ENCODE results near the gene CERS2. TPM values are rescaled to one million over a fixed set of nuclear protein-coding genes. Genes with fewer than 3 reads are reported as not detected.
A peak's percentile ranks its signal among the peaks of the same experiment; 100 is the strongest.

The CERS2 gene
- total RNA-seq, 2 donors from 2014 or later = 170 to 211 TPM

GRCh38 chr1:150970808-150971582, 3.6 kb downstream of the CERS2 start:
- Mint-ChIP-seq H3K36me3 (peaks cover 15% of the 10 kb centered on the region), H3K4me3 (peak overlapping the region; percentile 56), H3K27ac (peak overlapping the region; percentile 74 to 93), H3K27me3 (no peaks in the 10 kb centered on the region), H3K4me1 (ENCODE audit: low read depth in 2 of 2) (peaks cover 43 to 48% of the 10 kb centered on the region in 2 donors), H3K9me3 (no peaks in the 10 kb centered on the region)
- ATAC-seq (no peak), DNase-seq (ENCODE audit: low spot score) (no peak)

- Mint-ChIP-seq H3K4me3 (no peak overlapping the region), H3K36me3 (peaks cover 15% of the 10 kb centered on the region), H3K4me1 (ENCODE audit: low read depth in 2 of 2) (peaks cover 41 to 46% of the 10 kb centered on the region in 2 donors), H3K27ac (peak overlapping the region; percentile 74 to 93), H3K9me3 (no peaks in the 10 kb centered on the region), H3K27me3 (no peaks in the 10 kb centered on the region)
- DNase-seq (ENCODE audit: low spot score) = no peak
- no peak for ATAC-seq
These were observed 5.0 kb downstream of the CERS2 start for GRCh38 chr1:150969626-150970025.

GRCh38 chr1:150968491-150968890, 6.1 kb downstream of the CERS2 start:
- no peak overlapping the region for H3K4me3 Mint-ChIP-seq
- H3K27me3 Mint-ChIP-seq = no peaks in the 10 kb centered on the region
- peaks cover 15% of the 10 kb centered on the region for H3K36me3 Mint-ChIP-seq
- DNase-seq (ENCODE audit: low spot score) (no peak), ATAC-seq (no peak)
- H3K27ac Mint-ChIP-seq = no peak overlapping the region
- H3K4me1 Mint-ChIP-seq (ENCODE audit: low read depth in 2 of 2) = peaks cover 41 to 46% of the 10 kb centered on the region in 2 donors
- no peaks in the 10 kb centered on the region for H3K9me3 Mint-ChIP-seq

- H3K9me3 Mint-ChIP-seq = no peaks in the 10 kb centered on the region
- H3K36me3 Mint-ChIP-seq = peaks cover 15% of the 10 kb centered on the region
- peaks cover 36 to 41% of the 10 kb centered on the region in 2 donors for H3K4me1 Mint-ChIP-seq (ENCODE audit: low read depth in 2 of 2)
- ATAC-seq (no peak), DNase-seq (ENCODE audit: low spot score) (no peak)
- H3K27ac Mint-ChIP-seq = no peak overlapping the region
- no peaks in the 10 kb centered on the region for H3K27me3 Mint-ChIP-seq
- no peak overlapping the region for H3K4me3 Mint-ChIP-seq
These were observed 6.7 kb downstream of the CERS2 start for GRCh38 chr1:150967936-150968335.

- ATAC-seq (no peak), DNase-seq (ENCODE audit: low spot score) (no peak)
- Mint-ChIP-seq H3K4me1 (ENCODE audit: low read depth in 2 of 2) (peaks cover 19 to 27% of the 10 kb centered on the region in 2 donors), H3K4me3 (no peak overlapping the region), H3K36me3 (peaks cover 15% of the 10 kb centered on the region), H3K9me3 (no peaks in the 10 kb centered on the region), H3K27ac (peak overlapping the region in 1 of 2 donors; percentile 29), H3K27me3 (no peaks in the 10 kb centered on the region)
These were observed 8.6 kb downstream of the CERS2 start for GRCh38 chr1:150966011-150966410.

GRCh38 chr1:150965605-150966004, 9.0 kb downstream of the CERS2 start:
- DNase-seq (ENCODE audit: low spot score) = no peak
- Mint-ChIP-seq H3K4me1 (ENCODE audit: low read depth in 2 of 2) (peaks cover 15 to 23% of the 10 kb centered on the region in 2 donors), H3K4me3 (no peak overlapping the region), H3K27me3 (no peaks in the 10 kb centered on the region), H3K27ac (no peak overlapping the region), H3K9me3 (no peaks in the 10 kb centered on the region), H3K36me3 (peaks cover 15% of the 10 kb centered on the region)
- ATAC-seq = no peak

GRCh38 chr1:150964164-150964489, 10.5 kb downstream of the CERS2 start:
- Mint-ChIP-seq H3K4me1 (ENCODE audit: low read depth in 2 of 2) (peaks cover 11 to 18% of the 10 kb centered on the region in 2 donors), H3K9me3 (no peaks in the 10 kb centered on the region), H3K36me3 (peaks cover 22% of the 10 kb centered on the region), H3K27ac (no peak overlapping the region), H3K4me3 (no peak overlapping the region), H3K27me3 (no peaks in the 10 kb centered on the region)
- no peak for ATAC-seq
- DNase-seq (ENCODE audit: low spot score) = no peak

GRCh38 chr1:150963321-150964163, 11.1 kb downstream of the CERS2 start:
- H3K4me1 Mint-ChIP-seq (ENCODE audit: low read depth in 2 of 2) = peaks cover 11 to 13% of the 10 kb centered on the region in 2 donors
- no peak overlapping the region for H3K4me3 Mint-ChIP-seq
- H3K27ac Mint-ChIP-seq = peak overlapping the region; percentile 21 to 82
- peaks cover 27% of the 10 kb centered on the region for H3K36me3 Mint-ChIP-seq
- no peaks in the 10 kb centered on the region for H3K27me3 Mint-ChIP-seq
- ATAC-seq (no peak), DNase-seq (ENCODE audit: low spot score) (no peak)
- H3K9me3 Mint-ChIP-seq = no peaks in the 10 kb centered on the region

GRCh38 chr1:150961756-150962155, 12.9 kb downstream of the CERS2 start:
- H3K27ac Mint-ChIP-seq = no peak overlapping the region
- H3K4me3 Mint-ChIP-seq = no peak overlapping the region
- H3K4me1 Mint-ChIP-seq (ENCODE audit: low read depth in 2 of 2) = peaks cover 5 to 10% of the 10 kb centered on the region in 2 donors
- ATAC-seq (no peak), DNase-seq (ENCODE audit: low spot score) (no peak)
- H3K27me3 Mint-ChIP-seq = no peaks in the 10 kb centered on the region
- peaks cover 21% of the 10 kb centered on the region for H3K36me3 Mint-ChIP-seq
- H3K9me3 Mint-ChIP-seq = no peaks in the 10 kb centered on the region

- H3K9me3 Mint-ChIP-seq = no peaks in the 10 kb centered on the region
- H3K27ac Mint-ChIP-seq = no peak overlapping the region
- no peak for DNase-seq (ENCODE audit: low spot score)
- peaks cover 15% of the 10 kb centered on the region for H3K36me3 Mint-ChIP-seq
- H3K4me1 Mint-ChIP-seq (ENCODE audit: low read depth in 2 of 2) = peaks cover 0 to 5% of the 10 kb centered on the region in 2 donors
- ATAC-seq = no peak
- H3K4me3 Mint-ChIP-seq = no peak overlapping the region
- H3K27me3 Mint-ChIP-seq = no peaks in the 10 kb centered on the region
These were observed 14.0 kb downstream of the CERS2 start for GRCh38 chr1:150960646-150961045.

- no peak for ATAC-seq
- H3K36me3 Mint-ChIP-seq = peaks cover 36% of the 10 kb centered on the region
- no peaks in the 10 kb centered on the region for H3K27me3 Mint-ChIP-seq
- H3K9me3 Mint-ChIP-seq = no peaks in the 10 kb centered on the region
- no peak for DNase-seq (ENCODE audit: low spot score)
- no peak overlapping the region for H3K27ac Mint-ChIP-seq
- peaks cover 0 to 6% of the 10 kb centered on the region in 2 donors for H3K4me1 Mint-ChIP-seq (ENCODE audit: low read depth in 2 of 2)
- H3K4me3 Mint-ChIP-seq = no peak overlapping the region
These were observed 17.0 kb downstream of the CERS2 start for GRCh38 chr1:150957666-150958065.

GRCh38 chr1:150955280-150955679, 19.4 kb downstream of the CERS2 start:
- Mint-ChIP-seq H3K9me3 (no peaks in the 10 kb centered on the region), H3K36me3 (peaks cover 54% of the 10 kb centered on the region), H3K4me3 (no peak overlapping the region), H3K27me3 (no peaks in the 10 kb centered on the region), H3K4me1 (ENCODE audit: low read depth in 2 of 2) (peaks cover 0 to 2% of the 10 kb centered on the region in 2 donors), H3K27ac (no peak overlapping the region)
- ATAC-seq = no peak
- DNase-seq (ENCODE audit: low spot score) = no peak

- Mint-ChIP-seq H3K27ac (no peak overlapping the region), H3K4me3 (no peak overlapping the region), H3K9me3 (no peaks in the 10 kb centered on the region), H3K4me1 (ENCODE audit: low read depth in 2 of 2) (peaks cover 0 to 2% of the 10 kb centered on the region in 2 donors), H3K27me3 (no peaks in the 10 kb centered on the region), H3K36me3 (peaks cover 52% of the 10 kb centered on the region)
- DNase-seq (ENCODE audit: low spot score) (no peak), ATAC-seq (no peak)
These were observed 19.9 kb downstream of the CERS2 start for GRCh38 chr1:150954708-150955107.

- H3K27me3 Mint-ChIP-seq = no peaks in the 10 kb centered on the region
- H3K4me3 Mint-ChIP-seq = no peak overlapping the region
- H3K36me3 Mint-ChIP-seq = peaks cover 23% of the 10 kb centered on the region
- no peaks in the 10 kb centered on the region for H3K4me1 Mint-ChIP-seq (ENCODE audit: low read depth in 2 of 2)
- H3K9me3 Mint-ChIP-seq = no peaks in the 10 kb centered on the region
- H3K27ac Mint-ChIP-seq = no peak overlapping the region
- ATAC-seq (no peak), DNase-seq (ENCODE audit: low spot score) (no peak)
These were observed 29.8 kb downstream of the CERS2 start for GRCh38 chr1:150944856-150945255.

Data from natural killer cell treated with Interleukin-12 subunit alpha and Interleukin-12 subunit beta and Interleukin-15 and Interleukin-18, amount 100 ng/mL, for 72 hours (primary cell).